Esophagus muscularis mucosa (tissue), 4 donors: ENCODE measurements around the gene CAMTA1.

Source experiments
- CTCF ChIP-seq, 3 experiments: fragments of 200-600 bp in 2 of 3; fragments of 450-650 bp in 1 of 3; sonication (generic) in 2 of 3; IDR thresholded peaks; one replicate each; pipeline ENCODE4 v1.5.1; 2017 to 2019; ENCODE audit warnings: antibody characterized with exemption in 3 of 3, mild to moderate bottlenecking in 2 of 3, moderate library complexity in 1 of 3
- EP300 ChIP-seq: sonication (generic); formaldehyde crosslinking; IDR thresholded peaks from one replicate; pipeline ENCODE4 v1.6.1; 2017; ENCODE audit warnings: antibody characterized with exemption
- POLR2A ChIP-seq: fragments of 450-650 bp; IDR thresholded peaks from one replicate; pipeline ENCODE4 v1.6.1; 2017; ENCODE audit warnings: antibody characterized with exemption, moderate library complexity, mild to moderate bottlenecking, low read depth

GRCh38 chr1:7287013-7287412 lies 501.8 kb downstream of the CAMTA1 start:
- no peak for TF ChIP-seq POLR2A
- TF ChIP-seq CTCF (IDR thresholded peaks at IDR 0.05) = no peak
- no peak for TF ChIP-seq EP300
